CD4-positive, alpha-beta T cell (primary cell): ENCODE results near the gene PTGR2. TPM values are rescaled to one million over a fixed set of nuclear protein-coding genes. Genes with fewer than 3 reads are reported as not detected.

Source experiments
- total RNA-seq, 174 experiments: library from RNA in 2 of 174; stranded (reverse) in 2 of 174; gene quantifications; one replicate each; pipeline ENCODE4 v1.2.3 and lab custom pipeline; 2021 to 2026

Gene PTGR2
- total RNA-seq, 2 experiments from 2014 or later = 0.70 to 1.1 TPM

Other genes starting within 250 kb of the PTGR2 start
- gene ACOT6, start 239.3 kb upstream of the PTGR2 start, total RNA-seq = not detected
- 1 to 10 TPM; 2.9 to 3.7 TPM for gene DNAL1, start 206.8 kb upstream of the PTGR2 start, total RNA-seq
- 10 to 100 TPM; 52.6 to 55.9 TPM for gene PNMA1, start 137.4 kb upstream of the PTGR2 start, total RNA-seq
- gene ZNF410, start 35.0 kb downstream of the PTGR2 start, total RNA-seq = 10 to 100 TPM; 74.3 to 81.1 TPM
- gene FAM161B, start 98.3 kb downstream of the PTGR2 start, total RNA-seq = 1 to 10 TPM; 1.5 to 1.7 TPM
- 10 to 100 TPM; 37.1 to 38.9 TPM for gene COQ6, start 98.5 kb downstream of the PTGR2 start, total RNA-seq
- 1 to 10 TPM; 5.5 to 7.1 TPM for gene ENTPD5, start 167.5 kb downstream of the PTGR2 start, total RNA-seq
- gene BBOF1, start 167.5 kb downstream of the PTGR2 start, total RNA-seq = 1 to 10 TPM; 1.8 to 2.4 TPM
- 1 to 10 TPM; 5.3 to 6.2 TPM for gene ALDH6A1, start 232.6 kb downstream of the PTGR2 start, total RNA-seq
- gene LIN52, start 233.1 kb downstream of the PTGR2 start, total RNA-seq = 1 to 10 TPM; 5.4 to 6.8 TPM